ENCODE measurements around the gene GABARAPL1.

Gene GABARAPL1

GRCh38 chr12:10235761-10236631 lies 23.3 kb downstream of the GABARAPL1 start:
- peak; percentile 28 for DNase-seq

GRCh38 chr12:10236720-10237119 lies 24.0 kb downstream of the GABARAPL1 start:
- DNase-seq = no peak

- DNase-seq = no peak
Measured at GRCh38 chr12:10238526-10238925, 25.8 kb downstream of the GABARAPL1 start.

- DNase-seq = no peak
Measured at GRCh38 chr12:10241290-10241689, 28.6 kb downstream of the GABARAPL1 start.

GRCh38 chr12:10241727-10242126 lies 29.1 kb downstream of the GABARAPL1 start:
- DNase-seq = no peak

GRCh38 chr12:10242539-10242938 lies 29.9 kb downstream of the GABARAPL1 start:
- no peak for DNase-seq

GRCh38 chr12:10243818-10244520 lies 31.3 kb downstream of the GABARAPL1 start:
- no peak for DNase-seq

- DNase-seq = no peak
Measured at GRCh38 chr12:10247436-10248058, 34.9 kb downstream of the GABARAPL1 start.

- no peak for DNase-seq
Measured at GRCh38 chr12:10249690-10250455, 37.2 kb downstream of the GABARAPL1 start.

- DNase-seq = no peak
Measured at GRCh38 chr12:10251669-10252068, 39.0 kb downstream of the GABARAPL1 start.

GRCh38 chr12:10252201-10252600 lies 39.5 kb downstream of the GABARAPL1 start:
- DNase-seq = no peak

GRCh38 chr12:10256064-10256463 lies 43.4 kb downstream of the GABARAPL1 start:
- no peak for DNase-seq

- no peak for DNase-seq
Measured at GRCh38 chr12:10260927-10261326, 48.2 kb downstream of the GABARAPL1 start.

- no peak for DNase-seq
Measured at GRCh38 chr12:10268037-10268436, 55.4 kb downstream of the GABARAPL1 start.

- DNase-seq = no peak
Measured at GRCh38 chr12:10272467-10272866, 59.8 kb downstream of the GABARAPL1 start.
